Stimulated activated CD8-positive, alpha-beta memory T cell treated with anti-CD3 and anti-CD28 coated beads, Interleukin-12 subunit alpha, Interleukin-12 subunit beta, amount 100 ng/mL, for 24 hours (primary cell): ENCODE data around the gene DGKE.

Experiments used
- DNase-seq: peaks from one replicate; pipeline ENCODE4 v3.0.0-alpha.2; 2020; ENCODE audit errors: extremely low read depth

Gene DGKE

GRCh38 chr17:56833809-56834379 is at the start of gene DGKE, which contains the start of gene C17orf67:
Gene DGKE, plus strand, starts transcription at chr17:56834151. Its CDS starts 645 bp downstream, at chr17:56834796.
Gene C17orf67, minus strand, starts transcription at chr17:56833920. Its CDS starts 18,110 bp downstream, at chr17:56815810.
- peak; percentile 94 for DNase-seq

- no peak for DNase-seq
Observed at GRCh38 chr17:56785405-56785804, 48.5 kb upstream of the DGKE start.

GRCh38 chr17:56785997-56786680 is 47.8 kb upstream of the DGKE start:
- DNase-seq = no peak

- DNase-seq = no peak
Observed at GRCh38 chr17:56786989-56787482, 46.9 kb upstream of the DGKE start.

- DNase-seq = no peak
Observed at GRCh38 chr17:56792267-56792666, 41.7 kb upstream of the DGKE start.

GRCh38 chr17:56793531-56793930 is 40.4 kb upstream of the DGKE start:
- no peak for DNase-seq

GRCh38 chr17:56793957-56794356 is 40.0 kb upstream of the DGKE start:
- DNase-seq = no peak

GRCh38 chr17:56795221-56795865 is 38.6 kb upstream of the DGKE start:
- no peak for DNase-seq

GRCh38 chr17:56796536-56796935 is 37.4 kb upstream of the DGKE start:
- DNase-seq = no peak

GRCh38 chr17:56798916-56799315 is 35.0 kb upstream of the DGKE start:
- no peak for DNase-seq

GRCh38 chr17:56801459-56802178 is 32.3 kb upstream of the DGKE start:
- no peak for DNase-seq

GRCh38 chr17:56803071-56803470 is 30.9 kb upstream of the DGKE start:
- no peak for DNase-seq

GRCh38 chr17:56804454-56804853 is 29.5 kb upstream of the DGKE start:
- no peak for DNase-seq

GRCh38 chr17:56806949-56807348 is 27.0 kb upstream of the DGKE start:
- DNase-seq = no peak

GRCh38 chr17:56807723-56808122 is 26.2 kb upstream of the DGKE start:
- DNase-seq = no peak

GRCh38 chr17:56808503-56808902 is 25.4 kb upstream of the DGKE start:
- no peak for DNase-seq

GRCh38 chr17:56809106-56809819 is 24.7 kb upstream of the DGKE start:
- DNase-seq = no peak

- DNase-seq = no peak
Observed at GRCh38 chr17:56809820-56810179, 24.2 kb upstream of the DGKE start.

GRCh38 chr17:56810343-56810742 is 23.6 kb upstream of the DGKE start:
- no peak for DNase-seq

GRCh38 chr17:56810891-56811775 is 22.8 kb upstream of the DGKE start:
- no peak for DNase-seq
